ENCODE data around the gene PPP1R3D.

DNA sequence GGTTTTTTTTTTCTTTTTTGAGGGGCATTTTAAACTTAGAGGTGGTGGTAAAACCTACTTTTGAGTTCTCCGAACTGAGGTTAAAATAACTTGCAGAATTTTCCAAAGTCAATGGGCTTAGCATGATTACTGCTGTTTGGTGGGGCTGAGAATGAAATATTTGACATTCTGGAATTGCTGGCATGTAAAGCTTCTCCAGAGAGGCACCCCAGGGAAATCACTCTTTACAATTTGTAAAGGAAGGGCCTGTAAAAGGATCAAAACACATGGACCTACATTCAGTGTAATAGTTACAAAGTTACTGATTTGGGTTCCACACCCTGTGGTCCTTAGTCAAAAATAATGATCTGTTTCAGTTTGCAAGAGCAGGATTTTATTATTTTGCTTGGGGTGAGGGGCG is 5.6 kb upstream of the PPP1R3D start:
- TF ChIP-seq ZBTB43 (CRISPR knock-in tag; IDR thresholded peaks at IDR 0.05) = no peak
- no peak for TF ChIP-seq CREB1 (IDR thresholded peaks at IDR 0.05)
- no peak for TF ChIP-seq CREB1 (CRISPR knock-in tag; IDR thresholded peaks at IDR 0.05)
- no peak for TF ChIP-seq SP2 (IDR thresholded peaks at IDR 0.05; ENCODE audit: extremely low read depth, low read depth, low read length, poor library complexity, severe bottlenecking)
